Gastroesophageal sphincter (tissue), 3 donors: Measurements from ENCODE around the gene GLTP.

ENCODE experiments used
- EP300 ChIP-seq: sonication (generic); formaldehyde crosslinking; IDR thresholded peaks from one replicate; pipeline ENCODE4 v1.6.1; 2017; ENCODE audit warnings: antibody characterized with exemption, mild to moderate bottlenecking
- POLR2A ChIP-seq, 2 donors: fragments of 450-650 bp; IDR thresholded peaks; one replicate each; pipeline ENCODE4 v1.6.1; 2017; ENCODE audit warnings: antibody characterized with exemption in 2 of 2, mild to moderate bottlenecking in 2 of 2, moderate library complexity in 1 of 2
- TF ChIP-seq, protein P1 (sequence below), 4 experiments: fragments of 200-600 bp in 2 of 4; fragments of 450-650 bp in 2 of 4; sonication (generic) in 1 of 4; IDR thresholded peaks; one replicate each; pipeline ENCODE4 v1.5.1; 2017 to 2019; ENCODE audit warnings: antibody characterized with exemption in 4 of 4, mild to moderate bottlenecking in 2 of 4, moderate library complexity in 2 of 4

DNA sequence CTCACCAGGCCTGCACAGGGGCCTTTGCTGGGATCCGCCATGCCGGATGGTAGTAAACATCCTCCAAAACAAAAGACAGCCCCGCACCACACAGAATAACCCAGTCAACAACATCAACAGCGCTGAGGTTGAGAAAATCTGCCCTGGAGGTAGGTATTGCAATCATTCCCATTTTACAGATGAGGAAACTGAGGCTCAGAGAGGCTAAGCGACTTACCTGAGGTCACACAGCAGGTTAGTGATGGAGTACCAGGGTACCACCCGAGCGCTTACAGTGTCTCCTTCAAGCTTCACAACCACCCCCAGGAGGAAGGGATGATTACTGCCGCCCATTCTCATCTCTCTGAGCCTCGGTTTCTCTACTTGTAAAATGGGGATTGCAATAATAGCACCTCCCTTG is 62.1 kb downstream of the GLTP start:
- TF ChIP-seq, protein P1, sequence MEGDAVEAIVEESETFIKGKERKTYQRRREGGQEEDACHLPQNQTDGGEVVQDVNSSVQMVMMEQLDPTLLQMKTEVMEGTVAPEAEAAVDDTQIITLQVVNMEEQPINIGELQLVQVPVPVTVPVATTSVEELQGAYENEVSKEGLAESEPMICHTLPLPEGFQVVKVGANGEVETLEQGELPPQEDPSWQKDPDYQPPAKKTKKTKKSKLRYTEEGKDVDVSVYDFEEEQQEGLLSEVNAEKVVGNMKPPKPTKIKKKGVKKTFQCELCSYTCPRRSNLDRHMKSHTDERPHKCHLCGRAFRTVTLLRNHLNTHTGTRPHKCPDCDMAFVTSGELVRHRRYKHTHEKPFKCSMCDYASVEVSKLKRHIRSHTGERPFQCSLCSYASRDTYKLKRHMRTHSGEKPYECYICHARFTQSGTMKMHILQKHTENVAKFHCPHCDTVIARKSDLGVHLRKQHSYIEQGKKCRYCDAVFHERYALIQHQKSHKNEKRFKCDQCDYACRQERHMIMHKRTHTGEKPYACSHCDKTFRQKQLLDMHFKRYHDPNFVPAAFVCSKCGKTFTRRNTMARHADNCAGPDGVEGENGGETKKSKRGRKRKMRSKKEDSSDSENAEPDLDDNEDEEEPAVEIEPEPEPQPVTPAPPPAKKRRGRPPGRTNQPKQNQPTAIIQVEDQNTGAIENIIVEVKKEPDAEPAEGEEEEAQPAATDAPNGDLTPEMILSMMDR (IDR thresholded peaks at IDR 0.05): no peak
- no peak for TF ChIP-seq EP300
- TF ChIP-seq POLR2A (IDR thresholded peaks at IDR 0.05): no peak
